ENCODE measurements around the gene ATP2C1. TPM values are rescaled to one million over a fixed set of nuclear protein-coding genes. Genes with fewer than 3 reads are reported as not detected.

ATP2C1 gene
- total and polyA plus RNA-seq, 2 experiments from 2014 or later: 28.1 to 75.7 TPM

DNA sequence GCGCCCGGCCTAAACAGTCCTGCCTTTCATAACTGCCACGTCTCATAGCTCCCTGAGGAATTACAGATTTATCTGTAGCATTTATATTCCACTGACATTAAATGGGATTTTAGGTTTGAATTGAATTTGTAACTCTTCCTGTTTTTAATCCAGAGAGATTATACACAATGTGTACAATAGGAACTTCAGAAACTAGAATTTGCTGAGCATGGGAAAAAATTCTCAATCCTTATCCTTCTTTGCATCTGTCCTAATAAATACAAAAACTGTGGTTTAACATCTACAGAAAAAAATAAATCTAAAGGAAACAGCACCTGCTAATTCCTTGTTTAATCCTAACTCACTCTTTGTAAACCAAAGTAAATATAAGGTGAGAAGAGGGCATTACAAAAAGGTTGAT lies 135.0 kb downstream of the ATP2C1 start:
- H3K36me3 ChIP-seq (ENCODE audit: insufficient read depth): no peaks in the 10 kb centered on the region
- no peak overlapping the region for H3K4me3 ChIP-seq
- H3F3A ChIP-seq (replicated peaks; ENCODE audit: low read depth): 0 out of 2 replicates have a peak, but pooled peaks cover 3% of the 10 kb centered on the region
- no peaks in the 10 kb centered on the region for H4K20me1 ChIP-seq (replicated peaks; ENCODE audit: insufficient read depth)
- no peaks in the 10 kb centered on the region for H3K27me3 Mint-ChIP-seq (ENCODE audit: insufficient read depth, low read depth, poor library complexity)
- H3K9me3 Mint-ChIP-seq: no peaks in the 10 kb centered on the region
- H2AFZ ChIP-seq: no peak overlapping the region
- peaks cover 14% of the 10 kb centered on the region; the same call in 1 of the 2 replicates for H3K4me1 ChIP-seq (ENCODE audit: insufficient read depth)
- H3K9me2 ChIP-seq (ENCODE audit: insufficient read depth): no peaks in the 10 kb centered on the region
- no peak for TF ChIP-seq CREB1 (CRISPR knock-in tag; IDR thresholded peaks at IDR 0.05; ENCODE audit: low read depth)
- no peak for TF ChIP-seq STAT1 (IDR thresholded peaks at IDR 0.05; ENCODE audit: unreplicated experiment)
- ATAC-seq (no peak), DNase-seq (ENCODE audit: low spot score) (no peak)
- 0 out of 3 replicates have a peak, but pooled peaks cover 5% of the 10 kb centered on the region for H3K36me3 Mint-ChIP-seq (ENCODE audit: low read depth)
- no peak overlapping the region for H3K4me3 Mint-ChIP-seq
- H3K4me2 ChIP-seq: no peak overlapping the region
- H3K4me1 Mint-ChIP-seq: peaks cover 13% of the 10 kb centered on the region
- H3K27me3 ChIP-seq (ENCODE audit: insufficient read depth): no peaks in the 10 kb centered on the region
- H3K79me2 ChIP-seq (replicated peaks; ENCODE audit: insufficient read depth): no peaks in the 10 kb centered on the region
- H3K27ac Mint-ChIP-seq: no peak overlapping the region
- H3K27ac ChIP-seq (ENCODE audit: low read depth): no peak overlapping the region

DNA sequence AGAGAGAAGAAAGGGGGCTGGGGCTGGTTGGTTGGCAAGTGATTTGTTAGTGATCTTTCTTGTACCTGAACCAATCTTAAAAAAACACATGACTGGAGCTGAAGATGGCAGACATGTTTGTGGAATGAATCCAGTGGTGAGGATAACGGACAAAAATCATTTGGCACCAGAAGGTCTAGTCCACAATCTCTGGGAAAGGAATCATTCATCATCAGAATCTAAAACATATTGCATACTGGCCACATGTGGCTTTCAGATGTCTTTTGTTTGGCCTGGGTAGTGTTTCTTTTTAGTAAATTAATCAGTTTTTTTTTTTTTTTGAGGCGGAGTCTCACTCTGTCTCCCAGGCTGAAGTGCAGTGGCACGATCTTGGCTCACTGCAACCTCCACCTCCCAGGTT lies 137.8 kb downstream of the ATP2C1 start:
- Histone ChIP-seq H3K27me3 (ENCODE audit: insufficient read depth) (no peaks in the 10 kb centered on the region), H2AFZ (no peak overlapping the region), H4K20me1 (replicated peaks; ENCODE audit: insufficient read depth) (no peaks in the 10 kb centered on the region), H3K36me3 (ENCODE audit: insufficient read depth) (no peaks in the 10 kb centered on the region), H3K79me2 (replicated peaks; ENCODE audit: insufficient read depth) (no peaks in the 10 kb centered on the region), H3K4me3 (no peak overlapping the region), H3F3A (replicated peaks; ENCODE audit: low read depth) (no peaks in the 10 kb centered on the region), H3K4me2 (no peak overlapping the region), H3K27ac (ENCODE audit: low read depth) (no peak overlapping the region), H3K9me2 (ENCODE audit: insufficient read depth) (no peaks in the 10 kb centered on the region), H3K4me1 (ENCODE audit: insufficient read depth) (peaks cover 5% of the 10 kb centered on the region; the same call in 1 of the 2 replicates)
- Mint-ChIP-seq H3K27ac (no peak overlapping the region), H3K36me3 (ENCODE audit: low read depth) (no peaks in the 10 kb centered on the region), H3K9me3 (no peaks in the 10 kb centered on the region), H3K4me3 (no peak overlapping the region), H3K4me1 (peaks cover 5% of the 10 kb centered on the region; the same call in 1 of the 3 replicates), H3K27me3 (ENCODE audit: insufficient read depth, low read depth, poor library complexity) (no peaks in the 10 kb centered on the region)
- no peak for DNase-seq (ENCODE audit: low spot score)
- ATAC-seq: no peak
- TF ChIP-seq STAT1 (IDR thresholded peaks at IDR 0.05; ENCODE audit: unreplicated experiment): no peak
- TF ChIP-seq CREB1 (CRISPR knock-in tag; IDR thresholded peaks at IDR 0.05; ENCODE audit: low read depth): no peak
- TF ChIP-seq, protein P1, sequence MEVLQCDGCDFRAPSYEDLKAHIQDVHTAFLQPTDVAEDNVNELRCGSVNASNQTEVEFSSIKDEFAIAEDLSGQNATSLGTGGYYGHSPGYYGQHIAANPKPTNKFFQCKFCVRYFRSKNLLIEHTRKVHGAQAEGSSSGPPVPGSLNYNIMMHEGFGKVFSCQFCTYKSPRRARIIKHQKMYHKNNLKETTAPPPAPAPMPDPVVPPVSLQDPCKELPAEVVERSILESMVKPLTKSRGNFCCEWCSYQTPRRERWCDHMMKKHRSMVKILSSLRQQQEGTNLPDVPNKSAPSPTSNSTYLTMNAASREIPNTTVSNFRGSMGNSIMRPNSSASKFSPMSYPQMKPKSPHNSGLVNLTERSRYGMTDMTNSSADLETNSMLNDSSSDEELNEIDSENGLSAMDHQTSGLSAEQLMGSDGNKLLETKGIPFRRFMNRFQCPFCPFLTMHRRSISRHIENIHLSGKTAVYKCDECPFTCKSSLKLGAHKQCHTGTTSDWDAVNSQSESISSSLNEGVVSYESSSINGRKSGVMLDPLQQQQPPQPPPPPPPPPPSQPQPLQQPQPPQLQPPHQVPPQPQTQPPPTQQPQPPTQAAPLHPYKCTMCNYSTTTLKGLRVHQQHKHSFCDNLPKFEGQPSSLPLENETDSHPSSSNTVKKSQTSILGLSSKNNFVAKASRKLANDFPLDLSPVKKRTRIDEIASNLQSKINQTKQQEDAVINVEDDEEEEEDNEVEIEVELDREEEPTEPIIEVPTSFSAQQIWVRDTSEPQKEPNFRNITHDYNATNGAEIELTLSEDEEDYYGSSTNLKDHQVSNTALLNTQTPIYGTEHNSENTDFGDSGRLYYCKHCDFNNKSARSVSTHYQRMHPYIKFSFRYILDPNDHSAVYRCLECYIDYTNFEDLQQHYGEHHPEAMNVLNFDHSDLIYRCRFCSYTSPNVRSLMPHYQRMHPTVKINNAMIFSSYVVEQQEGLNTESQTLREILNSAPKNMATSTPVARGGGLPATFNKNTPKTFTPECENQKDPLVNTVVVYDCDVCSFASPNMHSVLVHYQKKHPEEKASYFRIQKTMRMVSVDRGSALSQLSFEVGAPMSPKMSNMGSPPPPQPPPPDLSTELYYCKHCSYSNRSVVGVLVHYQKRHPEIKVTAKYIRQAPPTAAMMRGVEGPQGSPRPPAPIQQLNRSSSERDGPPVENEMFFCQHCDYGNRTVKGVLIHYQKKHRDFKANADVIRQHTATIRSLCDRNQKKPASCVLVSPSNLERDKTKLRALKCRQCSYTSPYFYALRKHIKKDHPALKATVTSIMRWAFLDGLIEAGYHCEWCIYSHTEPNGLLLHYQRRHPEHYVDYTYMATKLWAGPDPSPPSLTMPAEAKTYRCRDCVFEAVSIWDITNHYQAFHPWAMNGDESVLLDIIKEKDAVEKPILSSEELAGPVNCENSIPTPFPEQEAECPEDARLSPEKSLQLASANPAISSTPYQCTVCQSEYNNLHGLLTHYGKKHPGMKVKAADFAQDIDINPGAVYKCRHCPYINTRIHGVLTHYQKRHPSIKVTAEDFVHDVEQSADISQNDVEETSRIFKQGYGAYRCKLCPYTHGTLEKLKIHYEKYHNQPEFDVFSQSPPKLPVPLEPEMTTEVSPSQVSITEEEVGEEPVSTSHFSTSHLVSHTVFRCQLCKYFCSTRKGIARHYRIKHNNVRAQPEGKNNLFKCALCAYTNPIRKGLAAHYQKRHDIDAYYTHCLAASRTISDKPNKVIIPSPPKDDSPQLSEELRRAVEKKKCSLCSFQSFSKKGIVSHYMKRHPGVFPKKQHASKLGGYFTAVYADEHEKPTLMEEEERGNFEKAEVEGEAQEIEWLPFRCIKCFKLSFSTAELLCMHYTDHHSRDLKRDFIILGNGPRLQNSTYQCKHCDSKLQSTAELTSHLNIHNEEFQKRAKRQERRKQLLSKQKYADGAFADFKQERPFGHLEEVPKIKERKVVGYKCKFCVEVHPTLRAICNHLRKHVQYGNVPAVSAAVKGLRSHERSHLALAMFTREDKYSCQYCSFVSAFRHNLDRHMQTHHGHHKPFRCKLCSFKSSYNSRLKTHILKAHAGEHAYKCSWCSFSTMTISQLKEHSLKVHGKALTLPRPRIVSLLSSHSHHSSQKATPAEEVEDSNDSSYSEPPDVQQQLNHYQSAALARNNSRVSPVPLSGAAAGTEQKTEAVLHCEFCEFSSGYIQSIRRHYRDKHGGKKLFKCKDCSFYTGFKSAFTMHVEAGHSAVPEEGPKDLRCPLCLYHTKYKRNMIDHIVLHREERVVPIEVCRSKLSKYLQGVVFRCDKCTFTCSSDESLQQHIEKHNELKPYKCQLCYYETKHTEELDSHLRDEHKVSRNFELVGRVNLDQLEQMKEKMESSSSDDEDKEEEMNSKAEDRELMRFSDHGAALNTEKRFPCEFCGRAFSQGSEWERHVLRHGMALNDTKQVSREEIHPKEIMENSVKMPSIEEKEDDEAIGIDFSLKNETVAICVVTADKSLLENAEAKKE (CRISPR knock-in tag; IDR thresholded peaks at IDR 0.05): no peak
- TF ChIP-seq, protein P2, sequence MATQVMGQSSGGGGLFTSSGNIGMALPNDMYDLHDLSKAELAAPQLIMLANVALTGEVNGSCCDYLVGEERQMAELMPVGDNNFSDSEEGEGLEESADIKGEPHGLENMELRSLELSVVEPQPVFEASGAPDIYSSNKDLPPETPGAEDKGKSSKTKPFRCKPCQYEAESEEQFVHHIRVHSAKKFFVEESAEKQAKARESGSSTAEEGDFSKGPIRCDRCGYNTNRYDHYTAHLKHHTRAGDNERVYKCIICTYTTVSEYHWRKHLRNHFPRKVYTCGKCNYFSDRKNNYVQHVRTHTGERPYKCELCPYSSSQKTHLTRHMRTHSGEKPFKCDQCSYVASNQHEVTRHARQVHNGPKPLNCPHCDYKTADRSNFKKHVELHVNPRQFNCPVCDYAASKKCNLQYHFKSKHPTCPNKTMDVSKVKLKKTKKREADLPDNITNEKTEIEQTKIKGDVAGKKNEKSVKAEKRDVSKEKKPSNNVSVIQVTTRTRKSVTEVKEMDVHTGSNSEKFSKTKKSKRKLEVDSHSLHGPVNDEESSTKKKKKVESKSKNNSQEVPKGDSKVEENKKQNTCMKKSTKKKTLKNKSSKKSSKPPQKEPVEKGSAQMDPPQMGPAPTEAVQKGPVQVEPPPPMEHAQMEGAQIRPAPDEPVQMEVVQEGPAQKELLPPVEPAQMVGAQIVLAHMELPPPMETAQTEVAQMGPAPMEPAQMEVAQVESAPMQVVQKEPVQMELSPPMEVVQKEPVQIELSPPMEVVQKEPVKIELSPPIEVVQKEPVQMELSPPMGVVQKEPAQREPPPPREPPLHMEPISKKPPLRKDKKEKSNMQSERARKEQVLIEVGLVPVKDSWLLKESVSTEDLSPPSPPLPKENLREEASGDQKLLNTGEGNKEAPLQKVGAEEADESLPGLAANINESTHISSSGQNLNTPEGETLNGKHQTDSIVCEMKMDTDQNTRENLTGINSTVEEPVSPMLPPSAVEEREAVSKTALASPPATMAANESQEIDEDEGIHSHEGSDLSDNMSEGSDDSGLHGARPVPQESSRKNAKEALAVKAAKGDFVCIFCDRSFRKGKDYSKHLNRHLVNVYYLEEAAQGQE (IDR thresholded peaks at IDR 0.05; ENCODE audit: unreplicated experiment): no peak
- no peak for TF ChIP-seq NANOG (IDR thresholded peaks at IDR 0.05; ENCODE audit: borderline replicate concordance)
- TF ChIP-seq JUNB (IDR thresholded peaks at IDR 0.05; ENCODE audit: unreplicated experiment): no peak
- no peak for TF ChIP-seq ZNF114 (CRISPR knock-in tag; IDR thresholded peaks at IDR 0.05)
- TF ChIP-seq EZH2phosphoT487 (IDR thresholded peaks at IDR 0.05; ENCODE audit: unreplicated experiment): no peak
- TF ChIP-seq, protein P3, sequence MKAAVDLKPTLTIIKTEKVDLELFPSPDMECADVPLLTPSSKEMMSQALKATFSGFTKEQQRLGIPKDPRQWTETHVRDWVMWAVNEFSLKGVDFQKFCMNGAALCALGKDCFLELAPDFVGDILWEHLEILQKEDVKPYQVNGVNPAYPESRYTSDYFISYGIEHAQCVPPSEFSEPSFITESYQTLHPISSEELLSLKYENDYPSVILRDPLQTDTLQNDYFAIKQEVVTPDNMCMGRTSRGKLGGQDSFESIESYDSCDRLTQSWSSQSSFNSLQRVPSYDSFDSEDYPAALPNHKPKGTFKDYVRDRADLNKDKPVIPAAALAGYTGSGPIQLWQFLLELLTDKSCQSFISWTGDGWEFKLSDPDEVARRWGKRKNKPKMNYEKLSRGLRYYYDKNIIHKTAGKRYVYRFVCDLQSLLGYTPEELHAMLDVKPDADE (IDR thresholded peaks at IDR 0.05): no peak

Data from GM23338 (cell line).